Epithelial cell of prostate (primary cell): ENCODE measurements around the gene PXDN.
"Not testable (repeated sequence)": the region's sequence is repeated elsewhere in the genome, so short reads cannot be mapped to it uniquely, and the experiment has no call there.

Source experiments
- DNase-seq: peaks from one replicate; pipeline ENCODE4 v3.0.0-alpha.2; 2011; ENCODE audit warnings: low read depth, low spot score
- H3K27ac ChIP-seq: fragments of 450-650 bp; 2 replicates; pipeline ENCODE4 v1.5.1; 2017; ENCODE audit warnings: mild to moderate bottlenecking

Gene PXDN

DNA sequence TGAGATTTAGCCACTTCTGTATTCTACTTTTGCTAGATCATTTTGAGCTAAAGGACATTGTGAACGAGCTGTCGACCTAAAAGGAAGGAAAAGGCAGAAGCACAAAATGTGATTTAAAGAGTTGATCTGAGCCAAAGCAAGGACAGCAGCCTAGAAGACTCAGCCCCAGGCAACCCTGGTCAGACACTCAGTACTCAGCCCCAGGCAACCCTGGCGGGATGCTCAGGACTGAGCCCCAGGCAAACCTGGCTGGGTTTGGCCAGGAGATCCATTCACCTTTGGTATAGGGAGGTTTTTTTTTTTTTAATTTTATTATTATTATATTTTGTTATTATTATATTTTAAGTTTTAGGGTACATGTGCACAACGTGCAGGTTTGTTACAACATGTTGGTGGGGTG is 34.3 kb upstream of the PXDN start:
- no peak for DNase-seq
- no peak overlapping the region for H3K27ac ChIP-seq

DNA sequence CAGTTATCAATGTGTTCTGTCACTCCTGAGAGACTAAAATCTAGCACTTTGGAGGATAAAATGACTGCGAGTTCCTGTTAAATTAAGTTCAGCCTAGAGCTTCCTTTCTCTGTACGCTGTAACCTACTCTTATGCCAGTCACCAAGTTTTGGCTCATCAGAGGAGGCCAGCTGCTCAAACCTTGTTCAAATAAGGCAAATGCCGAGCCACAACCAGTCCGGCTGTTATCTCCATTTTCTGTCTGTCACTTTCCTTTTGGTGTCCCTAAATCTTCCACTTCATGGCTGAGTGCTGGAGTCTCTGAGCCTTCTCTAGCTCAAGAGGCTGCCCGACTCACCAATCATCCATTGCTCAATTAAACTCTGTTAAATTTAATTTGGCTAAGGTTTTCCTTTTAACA is 33.5 kb upstream of the PXDN start:
- no peak overlapping the region for H3K27ac ChIP-seq
- no peak for DNase-seq

DNA sequence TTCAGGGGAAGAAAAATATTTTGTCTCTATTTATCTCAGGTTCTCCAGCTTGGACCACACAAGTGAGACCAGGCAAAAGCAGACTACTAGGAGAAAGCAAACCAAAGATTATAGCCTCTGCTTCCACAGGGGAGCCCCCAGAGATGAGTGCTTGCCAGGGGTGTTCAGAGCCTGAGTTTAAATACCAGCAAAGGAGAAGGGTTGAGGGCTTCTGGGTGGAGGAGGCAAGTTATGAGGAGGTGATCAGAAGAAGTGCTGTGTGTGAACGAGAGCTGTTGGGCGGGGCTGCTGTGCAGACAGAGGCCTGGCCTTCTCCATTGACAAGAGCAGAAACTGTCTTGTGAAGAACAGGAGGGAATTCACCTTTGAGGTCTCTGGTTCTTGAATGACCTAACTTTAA is 32.8 kb upstream of the PXDN start:
- no peak for DNase-seq
- H3K27ac ChIP-seq: no peak overlapping the region

DNA sequence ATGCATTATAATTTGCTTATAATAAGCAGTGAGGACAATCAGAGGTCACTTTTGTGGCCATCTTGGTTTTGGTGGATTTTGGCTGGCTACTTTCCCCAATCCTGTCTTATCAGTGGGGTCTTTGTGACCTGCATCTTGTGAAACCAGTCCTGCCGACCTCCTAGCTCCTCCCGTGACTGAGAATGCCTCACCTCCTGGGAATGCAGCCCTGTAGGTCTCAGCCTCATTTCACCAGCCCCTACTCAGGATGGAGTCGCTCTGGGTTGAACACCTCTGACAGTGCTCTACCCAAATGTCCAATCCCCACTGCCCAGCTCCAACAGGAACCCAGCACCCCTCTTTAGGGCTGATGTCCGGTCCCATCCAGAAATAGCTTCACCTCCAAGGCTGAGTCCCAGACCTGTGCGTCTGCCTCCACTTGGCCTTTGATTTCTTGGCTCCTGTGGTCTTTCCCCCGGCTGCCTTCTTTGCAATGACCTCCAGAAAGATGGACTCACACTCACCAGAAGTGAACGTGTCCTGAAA is 31.3 kb upstream of the PXDN start:
- no peak for DNase-seq
- H3K27ac ChIP-seq: no peak overlapping the region

DNA sequence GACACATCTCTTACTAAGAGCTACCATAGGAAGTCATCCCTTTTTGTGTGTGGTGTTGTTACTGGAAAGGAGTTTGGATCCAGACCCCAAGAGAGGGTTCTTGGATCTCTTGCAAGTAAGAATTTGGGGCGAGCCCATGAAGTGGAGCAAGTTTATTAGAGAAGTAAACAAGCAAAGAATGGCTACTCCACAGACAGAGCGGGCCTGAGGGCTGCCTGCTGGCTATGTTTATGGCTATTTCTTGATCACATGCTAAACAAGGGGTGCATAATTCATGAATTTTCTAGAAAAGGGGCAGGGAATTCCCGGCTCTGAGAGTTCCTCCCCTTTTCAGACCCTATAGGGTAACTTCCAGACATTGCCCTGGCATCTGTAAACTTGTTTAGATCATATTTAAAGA is 30.6 kb upstream of the PXDN start:
- DNase-seq: no peak
- H3K27ac ChIP-seq: no peak overlapping the region

DNA sequence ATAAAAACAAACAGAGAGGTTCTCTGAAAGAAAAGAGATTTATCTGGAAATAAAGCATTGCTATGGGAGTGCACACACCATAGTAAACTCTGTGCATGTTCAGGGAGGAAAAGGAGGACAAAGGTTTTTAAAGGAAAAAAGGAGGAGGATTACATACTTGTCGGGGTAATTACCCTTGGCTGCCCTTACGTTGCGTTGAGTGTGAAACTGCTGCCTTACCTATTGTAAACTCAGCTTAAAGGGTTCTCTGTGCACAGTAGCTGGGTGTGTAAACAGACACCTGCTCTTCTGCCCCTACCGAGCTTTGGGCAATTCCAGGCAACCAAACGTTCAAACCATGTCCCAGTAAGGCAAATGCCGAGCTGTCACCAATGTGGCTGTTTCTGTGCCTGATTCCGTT is 29.6 kb upstream of the PXDN start:
- no peak overlapping the region for H3K27ac ChIP-seq
- DNase-seq: no peak

DNA sequence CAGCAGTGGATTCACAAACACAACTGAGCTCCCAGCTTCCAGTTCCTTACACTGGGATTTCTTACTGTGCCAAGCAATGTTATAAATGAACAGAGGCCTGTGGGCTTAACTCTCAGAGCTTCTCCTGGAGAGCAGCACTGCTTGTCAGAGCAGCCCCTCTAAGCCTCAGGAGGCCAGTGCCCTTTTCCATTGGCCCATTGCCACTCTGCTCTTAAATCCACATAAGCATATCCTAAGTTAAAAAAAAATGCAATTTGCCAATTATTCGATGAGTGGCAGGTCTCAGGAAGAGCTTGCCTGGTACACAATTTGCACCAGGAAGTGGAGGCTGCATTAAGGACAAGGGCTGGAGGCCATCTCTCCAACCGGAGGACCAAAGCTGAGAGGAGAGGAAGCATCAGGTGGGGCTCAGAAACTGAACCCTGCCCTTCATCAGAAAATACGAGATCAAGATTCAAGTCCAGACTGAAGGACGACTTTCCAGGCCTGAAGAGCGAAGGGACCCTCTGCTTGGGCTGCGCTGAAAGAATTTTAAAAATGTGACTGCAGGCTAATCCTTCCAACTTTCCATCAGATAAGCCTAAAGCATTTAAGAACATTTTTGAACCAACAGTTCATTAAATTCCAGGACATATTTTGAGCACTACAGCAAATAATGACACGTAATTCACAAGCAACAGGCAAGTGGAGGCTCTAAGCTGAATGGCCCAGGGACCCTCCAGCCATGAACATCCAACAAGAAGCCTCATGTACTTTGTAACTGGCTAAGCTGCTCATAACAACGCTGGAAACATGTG is 28.4 kb upstream of the PXDN start:
- DNase-seq: no peak
- no peak overlapping the region for H3K27ac ChIP-seq

DNA sequence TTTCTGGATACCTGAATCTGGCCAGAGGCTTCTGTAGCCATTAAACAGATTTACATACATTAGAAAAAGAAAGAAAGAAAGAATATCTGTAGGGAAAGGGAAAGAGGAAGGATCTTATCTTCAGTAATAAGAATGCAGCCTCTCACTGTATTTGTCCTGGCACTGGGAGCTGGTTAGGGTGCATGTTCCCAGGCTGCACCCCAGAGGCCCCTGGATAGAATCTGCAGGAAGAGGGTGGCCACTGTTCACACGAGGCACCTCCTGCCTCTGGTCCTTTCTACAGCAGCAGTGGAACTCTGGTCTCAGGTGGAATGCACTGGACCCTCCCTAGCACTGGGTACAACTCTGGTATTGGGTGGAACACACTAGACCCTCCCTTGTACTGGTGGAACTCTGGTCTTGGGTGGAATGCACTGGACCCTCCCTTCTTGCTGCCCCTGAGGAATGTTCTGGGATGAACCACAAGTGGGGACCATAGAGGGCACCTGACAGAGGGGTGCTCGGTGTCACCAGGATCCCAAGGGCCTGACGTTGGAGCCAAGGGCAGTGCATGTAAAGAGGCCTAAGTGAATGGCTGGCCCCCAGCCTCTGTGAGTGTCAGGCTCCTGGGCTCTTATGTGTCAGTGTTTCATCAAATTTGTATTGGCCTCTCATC is 27.4 kb upstream of the PXDN start:
- no peak for DNase-seq
- no peak overlapping the region for H3K27ac ChIP-seq

DNA sequence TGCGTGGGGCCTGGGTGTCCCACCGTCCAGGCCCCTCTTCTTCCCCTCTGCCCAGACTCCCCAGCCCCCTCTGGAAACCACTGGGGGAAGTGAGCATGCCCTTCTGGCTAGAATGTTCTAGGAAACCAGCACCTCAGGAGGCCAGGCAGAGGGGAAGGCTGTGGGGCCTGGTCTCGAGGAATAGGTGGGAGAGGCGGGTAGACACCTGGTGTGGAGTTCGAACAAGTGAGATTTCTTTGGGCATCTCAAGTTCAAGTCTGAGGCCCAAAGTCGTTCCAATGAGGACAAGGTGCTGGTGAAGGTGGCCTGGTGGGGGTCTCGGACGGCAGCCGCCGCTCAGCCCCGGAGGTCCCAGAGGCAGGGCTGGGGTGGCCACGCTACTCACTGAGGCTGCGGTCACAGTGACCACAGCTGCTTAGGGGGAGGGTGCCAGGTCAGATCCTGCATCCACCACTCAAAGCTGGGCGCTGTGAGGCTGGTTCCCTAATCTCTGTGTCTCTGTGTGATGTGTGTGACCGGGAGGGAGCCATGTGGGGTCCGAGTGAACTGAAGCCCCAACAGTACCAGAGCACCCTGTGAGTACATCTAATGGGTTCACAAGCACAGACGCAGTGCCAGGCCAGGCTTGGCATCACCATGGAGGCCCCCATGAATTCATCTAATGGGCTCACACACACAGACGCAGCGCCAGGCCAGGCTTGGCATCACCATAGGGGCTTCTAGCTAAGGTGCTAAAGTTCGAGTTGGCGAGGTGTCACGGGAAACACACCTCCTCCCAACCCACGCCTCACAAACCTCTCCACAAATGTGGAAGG is 26.5 kb upstream of the PXDN start:
- no peak for DNase-seq
- H3K27ac ChIP-seq: no peak overlapping the region

DNA sequence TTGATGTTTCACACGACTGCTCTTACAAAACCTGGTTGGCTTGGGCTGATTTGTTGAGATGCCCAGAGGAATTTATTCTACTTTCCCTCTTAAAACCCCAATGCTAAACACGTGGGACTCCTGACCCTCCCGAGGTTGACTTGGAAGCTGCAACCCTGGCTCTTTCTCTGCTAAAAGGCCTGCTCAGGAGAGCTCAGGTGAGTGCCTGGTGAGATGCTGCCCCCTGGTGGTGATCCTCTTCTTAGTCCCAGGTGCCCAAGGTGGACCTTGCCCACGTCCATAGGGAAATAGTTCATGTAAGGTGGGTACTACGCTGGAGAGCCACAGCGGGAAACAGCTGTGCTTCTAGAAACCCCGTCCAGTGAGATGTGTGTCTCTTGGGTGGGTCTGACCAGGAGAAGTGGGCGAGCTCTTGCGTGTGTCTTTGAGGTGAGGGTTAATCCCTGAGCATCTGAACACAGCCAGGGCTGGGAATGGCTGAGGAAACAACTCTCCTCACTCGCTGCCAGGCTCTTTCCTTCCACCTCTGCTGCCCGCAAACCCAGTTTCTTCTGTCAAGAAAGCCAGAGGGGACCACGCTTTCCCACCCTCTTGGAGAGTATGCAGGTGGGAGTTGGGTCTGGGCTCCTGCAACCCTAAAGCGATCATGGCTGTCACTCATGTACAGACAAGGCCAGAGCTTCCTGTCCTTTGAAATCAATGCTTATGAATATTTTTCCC is 25.5 kb upstream of the PXDN start:
- no peak for DNase-seq
- H3K27ac ChIP-seq: no peak overlapping the region

DNA sequence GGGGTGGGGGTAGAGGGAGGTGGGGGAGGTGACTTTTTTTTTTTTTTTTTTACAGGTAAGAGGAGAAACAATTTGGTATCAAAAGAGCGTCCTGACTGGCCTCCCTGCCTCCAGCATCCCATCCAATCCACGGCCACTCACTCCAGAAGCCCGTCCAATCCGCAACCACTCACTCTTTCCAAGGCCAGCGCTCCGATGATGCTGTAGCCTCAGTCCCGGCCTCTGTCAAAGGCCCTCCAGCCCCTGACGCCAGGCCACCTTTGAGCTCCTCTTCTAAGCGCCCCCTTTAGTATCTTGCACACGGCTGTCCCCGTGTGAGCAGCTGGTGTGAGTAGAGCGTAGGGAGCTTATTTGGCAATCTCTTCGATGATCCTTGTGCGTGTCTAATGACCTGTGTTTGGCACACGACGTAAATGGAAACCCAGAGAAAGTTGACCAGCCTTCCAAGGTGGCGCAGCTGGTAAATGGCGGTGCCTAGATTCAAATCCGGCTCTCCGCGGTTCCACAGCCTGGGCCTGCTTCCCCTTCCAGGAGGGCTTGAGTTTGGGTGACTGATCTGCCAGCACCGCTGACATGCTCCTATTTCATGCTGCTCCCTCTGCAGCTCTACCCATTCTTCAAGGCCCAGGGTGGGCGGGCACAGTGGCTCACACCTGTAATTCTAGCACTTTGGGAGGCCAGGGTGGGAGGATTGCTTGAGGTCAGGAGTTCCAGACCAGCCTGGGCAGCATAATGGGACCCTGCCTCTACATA is 23.8 kb upstream of the PXDN start:
- no peak for DNase-seq
- no peak overlapping the region for H3K27ac ChIP-seq

DNA sequence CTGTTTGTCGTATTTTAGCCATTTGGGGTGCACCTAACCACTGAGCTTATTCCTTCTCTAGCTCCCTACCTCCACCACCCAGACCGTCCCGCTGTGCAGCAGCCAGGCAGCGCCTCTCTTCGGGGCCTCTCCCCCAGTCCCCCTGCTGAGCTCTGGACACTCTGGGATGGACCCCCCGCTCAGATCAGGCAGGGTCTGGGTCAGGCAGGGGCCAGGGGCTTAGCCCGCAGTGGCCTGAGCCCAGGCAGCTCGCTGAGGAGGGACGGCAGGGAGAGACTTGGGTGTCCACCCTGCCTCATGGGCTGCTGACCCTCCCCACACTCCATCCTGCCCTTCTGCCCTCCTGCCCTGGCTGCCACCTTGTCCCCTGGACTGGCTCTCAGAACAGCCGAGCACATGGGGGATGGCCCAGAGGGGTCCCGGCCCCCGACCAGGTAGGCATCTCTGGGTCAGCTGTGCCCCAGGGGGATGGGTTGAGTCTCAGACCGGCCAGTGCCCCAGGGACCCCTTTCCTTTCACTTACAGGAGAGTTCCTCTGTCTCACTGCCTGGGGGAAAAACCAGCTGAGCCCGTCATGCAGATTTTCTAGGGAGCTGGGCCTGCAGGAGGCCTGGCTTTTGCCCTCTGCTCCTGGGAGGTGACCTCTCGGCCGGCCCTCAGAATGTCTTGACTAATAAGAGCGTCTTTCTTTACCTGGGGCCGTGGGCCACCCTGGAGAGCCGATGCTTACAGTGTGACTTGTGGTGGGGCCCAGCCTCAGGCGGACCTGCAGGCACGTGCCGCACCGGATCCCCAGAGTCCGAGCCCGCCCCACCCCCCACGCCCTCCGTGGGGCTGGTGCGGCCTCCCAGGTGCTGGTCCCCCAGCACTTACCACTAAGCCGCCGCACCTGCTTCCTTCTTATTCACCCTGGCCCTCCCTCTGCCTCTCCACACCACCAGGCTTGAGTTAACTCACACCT is 22.8 kb upstream of the PXDN start:
- no peak overlapping the region for H3K27ac ChIP-seq

DNA sequence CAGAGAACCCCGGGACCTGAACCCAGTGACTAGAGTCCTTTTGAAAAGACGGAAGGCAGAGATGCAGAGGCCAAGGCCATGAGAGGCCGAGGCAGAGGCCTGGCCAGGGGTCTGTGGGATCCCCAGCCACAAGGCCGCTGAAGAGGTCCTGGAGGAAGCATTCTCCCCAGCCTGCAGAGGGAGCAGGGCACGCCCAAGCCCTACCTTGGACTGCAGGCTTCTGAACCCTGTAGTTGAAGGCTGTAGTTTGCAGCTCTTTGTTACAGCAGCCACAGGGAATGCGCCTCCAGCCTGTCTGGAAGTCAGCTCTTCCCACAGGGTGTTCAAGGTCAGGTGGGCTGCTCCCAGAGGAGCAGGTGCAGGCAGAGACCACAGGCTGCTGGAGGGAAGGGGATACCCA is 22.1 kb upstream of the PXDN start:
- no peak for DNase-seq
- H3K27ac ChIP-seq: no peak overlapping the region

More for the DNA sequence above, 22.8 kb upstream of the PXDN start:
- no peak for DNase-seq

DNA sequence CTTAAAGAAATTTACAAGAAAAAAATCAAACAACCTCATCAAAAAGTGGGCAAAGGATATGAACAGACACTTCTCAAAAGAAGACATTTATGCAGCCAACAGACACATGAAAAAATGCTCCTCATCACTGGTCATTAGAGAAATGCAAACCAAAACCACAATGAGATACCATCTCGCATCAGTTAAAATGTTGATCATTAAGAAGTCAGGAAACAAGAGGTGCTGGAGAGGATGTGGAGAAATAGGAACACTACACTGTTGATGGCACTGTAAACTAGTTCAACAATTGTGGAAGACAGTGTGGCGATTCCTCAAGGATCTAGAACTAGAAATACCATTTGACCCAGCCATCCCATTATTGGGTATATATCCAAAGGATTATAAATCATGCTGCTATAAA is 20.9 kb upstream of the PXDN start:
- DNase-seq: not testable (repeated sequence)

DNA sequence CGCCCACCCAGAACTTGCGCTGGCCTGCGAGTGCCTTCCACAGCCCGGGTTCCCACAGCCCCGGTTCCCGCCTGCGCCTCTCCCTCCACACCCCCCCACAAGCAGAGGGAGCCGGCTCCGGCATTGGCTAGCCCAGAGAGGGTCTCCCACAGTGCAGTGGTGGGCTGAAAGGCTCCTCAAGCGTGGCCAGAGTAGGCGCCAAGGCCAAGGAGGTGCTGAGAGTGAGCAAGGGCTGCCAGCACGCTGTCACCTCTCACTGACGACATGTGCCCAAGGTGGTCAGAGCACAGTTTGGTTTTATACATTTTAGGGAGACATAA is 15.3 kb upstream of the PXDN start:
- H3K27ac ChIP-seq: no peak overlapping the region
- no peak for DNase-seq

More for the DNA sequence above, 20.9 kb upstream of the PXDN start:
- H3K27ac ChIP-seq: not testable (repeated sequence)

DNA sequence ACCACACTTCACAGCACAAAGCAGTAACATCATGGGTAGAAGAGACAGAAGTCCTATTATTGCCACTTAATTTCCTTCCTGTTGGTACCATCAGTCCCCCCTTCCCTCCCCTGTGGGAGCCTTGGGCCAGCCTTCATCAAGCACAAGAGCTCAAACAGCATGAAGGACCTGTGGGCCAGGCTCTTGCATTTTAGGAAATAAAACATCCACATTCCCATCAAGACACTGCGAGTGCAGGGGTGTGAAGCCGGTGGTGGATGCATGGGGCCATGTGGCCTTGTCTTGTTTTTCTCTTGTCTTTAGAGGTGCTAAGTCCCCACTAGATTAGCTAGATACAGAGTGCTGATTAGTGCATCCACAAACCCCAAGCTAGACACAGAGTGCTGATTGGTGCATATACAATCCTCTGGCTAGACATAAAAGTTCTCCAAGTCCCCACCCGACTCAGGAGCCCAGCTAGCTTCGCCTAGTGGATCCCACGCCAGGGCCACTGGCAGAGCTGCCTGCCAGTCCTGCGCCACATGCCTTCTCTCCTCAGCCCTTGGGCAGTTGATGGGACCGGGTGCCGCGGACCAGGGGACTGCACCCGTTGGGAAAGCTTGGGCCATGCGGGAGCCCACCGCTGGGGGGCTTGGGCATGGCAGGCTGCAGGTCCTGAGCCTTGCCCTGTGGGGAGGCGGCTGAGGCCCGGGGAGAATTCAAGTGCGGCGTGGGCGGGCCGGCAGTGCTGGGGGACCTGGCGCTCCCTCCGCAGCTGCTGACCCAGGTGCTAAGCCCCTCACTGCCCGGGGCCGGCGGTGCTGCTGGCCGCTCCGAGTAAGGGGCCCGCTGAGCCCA is 14.7 kb upstream of the PXDN start:
- H3K27ac ChIP-seq: no peak overlapping the region
- DNase-seq: no peak

DNA sequence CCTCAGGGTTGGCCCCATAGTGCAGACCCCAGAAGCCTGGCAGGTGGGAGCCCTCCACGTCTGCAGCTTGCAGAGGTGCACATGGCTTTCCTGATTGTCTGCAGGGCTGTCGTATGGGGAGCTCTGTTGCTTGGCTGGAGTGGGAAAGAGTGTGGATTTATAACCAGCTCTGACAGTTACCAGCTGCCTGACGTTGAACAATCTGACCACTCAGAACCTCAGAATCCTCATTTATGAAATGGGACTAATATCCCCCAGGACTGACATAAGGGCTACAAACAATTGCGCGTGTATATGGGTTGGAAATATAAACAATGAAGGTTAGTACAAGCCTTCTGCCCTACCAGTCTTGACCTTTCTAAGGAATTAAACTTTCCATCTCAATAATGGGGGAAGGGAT is 13.9 kb upstream of the PXDN start:
- no peak for DNase-seq
- no peak overlapping the region for H3K27ac ChIP-seq

DNA sequence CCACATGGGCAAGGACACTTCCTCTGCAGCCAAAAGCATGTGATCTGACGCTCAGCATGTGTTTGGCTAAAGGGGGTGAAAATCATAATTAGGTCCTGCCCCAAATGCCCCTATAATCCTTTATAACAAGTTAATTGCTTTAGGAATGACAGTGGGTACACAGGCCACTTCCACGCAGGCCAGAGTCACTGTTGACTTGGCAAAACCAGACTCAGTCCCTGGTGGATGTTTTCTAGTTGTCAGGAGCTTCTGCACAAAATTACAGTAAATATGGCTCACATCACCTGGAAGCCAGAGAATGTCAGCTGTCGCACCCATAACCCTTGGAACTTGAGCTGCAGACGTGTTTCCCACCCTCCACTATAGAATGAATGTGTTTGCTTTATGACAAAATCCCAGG is 13.3 kb upstream of the PXDN start:
- no peak overlapping the region for H3K27ac ChIP-seq
- no peak for DNase-seq
